NCI-H2081 (cell line): ENCODE results near the gene LRRC10B.
"Not testable (repeated sequence)": the region's sequence is repeated elsewhere in the genome, so short reads cannot be mapped to it uniquely, and the experiment has no call there.

Experiments used
- DNase-seq, 2 experiments: peaks; one replicate each; lab custom pipeline; 2025; lab: John Stamatoyannopoulos, UW

LRRC10B gene

GRCh38 chr11:61507962-61508861 is at the start of gene LRRC10B:
Gene LRRC10B (plus strand): TSS chr11:61508749. CDS start chr11:61508999, 250 bp downstream.
- DNase-seq = peak; percentile 22 to 36

- no peak for DNase-seq
These were observed 48.1 kb upstream of the LRRC10B start for GRCh38 chr11:61460474-61460881.

DNA sequence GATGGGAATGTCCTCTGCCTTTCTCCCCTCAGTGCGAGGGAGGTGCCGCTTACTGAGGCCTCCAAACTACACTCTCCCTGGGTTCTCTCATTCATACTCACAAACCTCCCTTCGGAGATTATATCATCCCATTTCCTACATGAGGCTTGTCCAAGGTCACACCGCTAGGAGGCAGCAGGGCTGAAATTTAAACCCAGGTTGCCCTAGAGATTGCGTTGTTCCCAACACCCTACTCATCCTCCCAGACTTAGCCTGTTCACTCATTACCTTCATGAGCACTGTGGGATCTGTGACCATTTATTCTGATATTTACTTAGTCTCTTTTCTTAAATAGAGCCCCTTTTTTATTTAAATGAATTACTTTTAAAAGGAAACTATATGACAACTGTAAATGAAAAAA is 47.6 kb upstream of the LRRC10B start:
- no peak for DNase-seq

- DNase-seq = not testable (repeated sequence)
These were observed 40.9 kb upstream of the LRRC10B start for GRCh38 chr11:61467602-61468001.

DNA sequence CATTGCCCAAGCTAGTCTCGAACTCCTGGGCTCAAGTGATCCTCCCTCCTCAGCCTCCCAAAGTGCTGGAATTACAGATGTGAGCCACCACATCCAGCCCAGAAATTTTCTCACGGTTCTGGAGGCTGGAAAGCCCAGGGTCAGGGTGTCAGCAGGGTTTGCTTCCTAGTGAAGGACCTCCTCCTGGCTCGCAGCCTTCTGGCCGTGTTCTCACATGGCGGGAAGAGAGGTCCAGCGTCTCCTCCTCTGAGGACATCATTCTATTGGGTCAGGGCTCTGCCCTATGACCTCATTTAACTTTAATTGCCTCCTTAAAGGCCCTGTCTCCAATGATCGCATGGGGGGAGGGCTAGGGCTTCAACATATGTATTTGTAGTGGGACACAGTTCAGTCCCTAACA is 40.5 kb upstream of the LRRC10B start:
- DNase-seq = no peak

- no peak for DNase-seq
These were observed 36.3 kb upstream of the LRRC10B start for GRCh38 chr11:61472282-61472681.

DNA sequence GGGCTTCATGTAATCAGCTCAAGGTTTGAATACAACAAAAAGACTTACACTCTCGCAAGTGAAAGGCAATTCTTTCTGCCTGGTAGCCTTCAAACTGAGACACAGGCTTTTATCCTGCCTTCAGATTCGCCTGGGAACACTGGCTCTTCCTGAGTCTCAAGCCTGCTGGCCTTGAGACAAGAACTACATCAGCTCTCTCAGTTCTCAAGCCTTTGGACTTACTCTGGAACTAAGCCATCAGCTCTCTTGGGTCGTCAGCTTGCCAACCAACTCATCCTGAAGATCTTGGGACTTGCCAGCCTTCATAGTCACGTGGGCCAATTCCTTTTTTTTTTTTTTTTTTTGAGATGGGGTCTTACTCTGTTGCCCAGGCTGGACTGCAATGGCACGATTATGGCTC is 35.7 kb upstream of the LRRC10B start:
- DNase-seq = no peak

DNA sequence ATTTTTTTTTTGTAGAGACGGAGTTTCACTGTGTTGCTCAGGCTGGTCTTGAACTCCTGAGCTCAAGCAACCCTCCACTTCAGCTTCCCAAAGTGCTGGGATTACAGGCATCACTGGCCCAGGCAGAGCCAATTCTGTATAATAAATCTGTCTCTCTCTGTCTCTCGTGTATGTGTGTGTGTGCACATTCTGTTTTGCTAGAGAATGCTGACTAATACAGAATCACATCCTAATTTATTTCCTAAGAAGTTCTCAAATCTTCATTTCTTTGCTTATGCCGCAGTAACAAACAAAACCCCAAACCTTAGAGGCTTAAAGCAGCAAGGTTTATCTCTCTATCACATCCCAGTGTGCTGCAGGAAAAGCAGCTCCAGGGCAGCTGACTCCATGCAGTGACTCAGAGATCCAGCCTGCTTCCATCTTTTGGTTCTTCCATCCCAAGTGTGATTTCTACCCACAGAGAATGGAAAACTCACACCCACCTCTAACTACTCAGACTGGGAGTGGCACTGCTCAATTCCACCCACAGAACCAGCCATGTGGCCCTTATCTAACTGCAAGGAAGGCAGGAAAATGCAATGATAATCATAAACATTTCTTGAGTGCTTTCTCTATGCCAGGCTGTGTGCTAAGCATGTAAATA is 35.1 kb upstream of the LRRC10B start:
- DNase-seq = no peak

- DNase-seq = no peak
These were observed 34.4 kb upstream of the LRRC10B start for GRCh38 chr11:61474013-61474643.

DNA sequence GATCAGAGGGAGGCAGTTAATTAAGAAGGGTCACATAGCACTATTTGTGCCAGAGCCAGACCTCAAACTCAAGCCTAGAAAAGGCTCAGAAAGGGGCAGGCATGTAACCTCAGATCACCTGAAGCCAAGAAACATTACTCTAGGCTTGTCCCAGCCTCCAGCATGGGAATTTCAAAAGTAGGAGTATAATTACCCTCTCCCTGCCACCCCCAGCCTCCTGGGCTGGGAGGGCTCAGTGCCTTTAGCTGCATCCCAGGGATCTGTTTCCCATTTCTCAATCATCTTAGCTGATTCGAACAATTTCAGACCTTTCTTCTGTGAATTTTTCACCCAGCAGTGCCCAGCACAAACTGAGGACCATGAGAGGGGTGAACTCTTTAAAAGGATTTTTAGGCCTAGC is 33.1 kb upstream of the LRRC10B start:
- DNase-seq = no peak

DNA sequence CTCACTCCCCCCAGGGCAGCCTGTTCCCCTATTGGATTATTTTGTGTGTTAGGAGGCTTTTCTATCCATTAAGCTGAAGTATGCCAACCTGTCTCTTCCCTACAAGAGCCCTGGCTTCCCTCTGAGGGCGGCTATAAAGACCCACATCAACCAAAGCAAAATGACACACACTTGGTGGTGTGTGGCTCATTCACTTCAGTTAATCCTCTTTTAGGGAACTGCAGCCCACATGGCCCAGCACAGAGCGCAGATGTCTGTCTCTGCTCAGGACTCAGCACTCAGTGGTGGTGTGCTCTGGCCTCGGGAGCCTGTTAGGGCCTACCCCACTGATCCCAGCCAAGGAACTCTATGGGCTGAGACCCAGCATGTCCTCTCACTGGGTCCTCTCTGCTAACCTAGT is 32.2 kb upstream of the LRRC10B start:
- no peak for DNase-seq

GRCh38 chr11:61477126-61477525 is 31.4 kb upstream of the LRRC10B start:
- no peak for DNase-seq

- DNase-seq = peak; percentile 5
These were observed 30.8 kb upstream of the LRRC10B start for GRCh38 chr11:61477727-61478148.

DNA sequence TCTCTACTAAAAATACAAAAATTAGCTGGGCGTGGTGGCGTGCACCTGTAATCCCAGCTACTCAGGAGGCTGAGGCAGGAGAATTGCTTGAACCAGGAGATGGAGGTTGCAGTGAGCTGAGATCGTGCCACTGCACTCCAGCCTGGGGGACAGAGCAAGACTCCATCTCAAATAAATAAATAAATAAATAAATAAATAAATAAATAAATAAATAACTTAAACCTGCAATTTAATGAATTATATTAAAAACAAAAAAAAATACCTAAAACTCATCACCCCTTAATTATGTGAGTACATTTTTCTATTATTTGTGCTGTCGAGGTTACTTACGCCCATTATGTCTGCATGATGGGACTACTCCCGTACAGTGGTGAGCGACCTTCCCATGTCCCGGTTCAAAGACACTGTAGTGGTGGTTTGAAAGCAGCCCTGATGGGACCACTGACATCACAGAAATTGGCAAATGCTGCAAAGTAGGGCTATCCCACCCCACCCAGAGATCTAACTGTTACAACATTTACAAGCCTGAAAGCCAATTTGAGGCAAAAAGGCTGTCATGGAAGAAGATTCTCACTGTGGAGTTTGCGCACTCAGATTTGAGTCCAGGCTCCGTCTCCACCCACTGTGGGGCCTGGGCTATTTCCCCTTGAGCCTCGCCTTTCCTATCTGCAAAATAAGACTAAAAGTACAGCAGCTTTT is 29.0 kb upstream of the LRRC10B start:
- DNase-seq = not testable (repeated sequence)

GRCh38 chr11:61480261-61480993 is 28.1 kb upstream of the LRRC10B start:
- no peak for DNase-seq

GRCh38 chr11:61480994-61481335 is 27.6 kb upstream of the LRRC10B start:
- DNase-seq = peak; percentile 31 to 37

- no peak for DNase-seq
These were observed 26.7 kb upstream of the LRRC10B start for GRCh38 chr11:61481806-61482205.

- DNase-seq = no peak
These were observed 26.0 kb upstream of the LRRC10B start for GRCh38 chr11:61482513-61482912.

- DNase-seq = no peak
These were observed 24.0 kb upstream of the LRRC10B start for GRCh38 chr11:61484541-61484940.

GRCh38 chr11:61485080-61485479 is 23.5 kb upstream of the LRRC10B start:
- no peak for DNase-seq

DNA sequence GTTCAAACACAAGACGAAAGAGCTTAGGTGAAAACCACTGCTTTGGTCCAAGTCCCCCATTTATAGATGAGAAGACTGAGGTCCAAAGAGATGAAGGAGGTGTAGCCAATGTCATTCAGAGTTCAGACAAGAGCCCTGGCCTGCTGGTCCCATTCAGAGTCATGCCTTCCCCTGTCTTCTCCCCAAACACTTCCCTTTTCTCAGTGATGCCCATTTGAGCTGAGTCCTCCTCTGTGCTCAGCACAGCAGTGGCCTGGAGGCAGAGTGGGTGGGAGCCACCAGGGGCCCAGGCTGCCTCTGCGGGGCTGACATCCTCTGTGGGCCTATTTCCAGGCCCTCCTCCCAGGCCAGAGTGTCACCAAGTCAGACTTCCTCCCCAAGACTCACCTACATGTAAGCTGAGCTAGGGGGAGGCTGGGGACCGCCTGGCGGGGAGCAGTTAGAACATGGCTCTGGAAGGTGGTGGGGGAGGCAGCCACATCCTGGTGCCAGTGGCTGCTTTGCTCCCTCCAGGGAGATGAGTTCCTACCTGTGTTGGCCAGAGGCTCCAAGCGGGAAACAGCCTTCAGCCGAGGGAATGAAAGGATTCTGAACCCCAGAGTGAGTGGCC is 22.4 kb upstream of the LRRC10B start:
- DNase-seq = no peak
